ENCODE measurements around the gene DLK2. TPM values are rescaled to one million over a fixed set of nuclear protein-coding genes. Genes with fewer than 3 reads are reported as not detected.

Gene DLK2
- total RNA-seq, 1 experiment from 2014 or later: 1.6 TPM

DNA sequence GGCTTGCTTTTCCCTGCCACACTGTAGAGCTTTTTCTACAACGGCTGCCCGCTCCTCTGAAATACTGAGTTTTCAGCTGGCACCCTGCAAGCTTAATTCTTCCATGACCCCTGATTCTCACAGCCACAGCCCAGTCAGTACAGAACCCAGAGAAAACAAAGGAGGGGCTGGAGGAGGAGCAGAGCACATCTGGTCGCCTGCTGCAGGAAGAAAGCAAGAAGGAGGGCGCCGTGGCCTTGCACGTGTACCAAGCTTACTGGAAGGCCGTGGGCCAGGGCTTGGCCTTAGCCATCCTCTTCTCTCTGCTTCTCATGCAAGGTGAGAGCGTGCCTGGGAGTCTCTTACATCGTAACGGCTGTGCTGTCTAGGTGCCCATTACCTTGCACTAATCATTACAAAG lies 11.3 kb downstream of the DLK2 start (continued):
- TF ChIP-seq, protein P1, sequence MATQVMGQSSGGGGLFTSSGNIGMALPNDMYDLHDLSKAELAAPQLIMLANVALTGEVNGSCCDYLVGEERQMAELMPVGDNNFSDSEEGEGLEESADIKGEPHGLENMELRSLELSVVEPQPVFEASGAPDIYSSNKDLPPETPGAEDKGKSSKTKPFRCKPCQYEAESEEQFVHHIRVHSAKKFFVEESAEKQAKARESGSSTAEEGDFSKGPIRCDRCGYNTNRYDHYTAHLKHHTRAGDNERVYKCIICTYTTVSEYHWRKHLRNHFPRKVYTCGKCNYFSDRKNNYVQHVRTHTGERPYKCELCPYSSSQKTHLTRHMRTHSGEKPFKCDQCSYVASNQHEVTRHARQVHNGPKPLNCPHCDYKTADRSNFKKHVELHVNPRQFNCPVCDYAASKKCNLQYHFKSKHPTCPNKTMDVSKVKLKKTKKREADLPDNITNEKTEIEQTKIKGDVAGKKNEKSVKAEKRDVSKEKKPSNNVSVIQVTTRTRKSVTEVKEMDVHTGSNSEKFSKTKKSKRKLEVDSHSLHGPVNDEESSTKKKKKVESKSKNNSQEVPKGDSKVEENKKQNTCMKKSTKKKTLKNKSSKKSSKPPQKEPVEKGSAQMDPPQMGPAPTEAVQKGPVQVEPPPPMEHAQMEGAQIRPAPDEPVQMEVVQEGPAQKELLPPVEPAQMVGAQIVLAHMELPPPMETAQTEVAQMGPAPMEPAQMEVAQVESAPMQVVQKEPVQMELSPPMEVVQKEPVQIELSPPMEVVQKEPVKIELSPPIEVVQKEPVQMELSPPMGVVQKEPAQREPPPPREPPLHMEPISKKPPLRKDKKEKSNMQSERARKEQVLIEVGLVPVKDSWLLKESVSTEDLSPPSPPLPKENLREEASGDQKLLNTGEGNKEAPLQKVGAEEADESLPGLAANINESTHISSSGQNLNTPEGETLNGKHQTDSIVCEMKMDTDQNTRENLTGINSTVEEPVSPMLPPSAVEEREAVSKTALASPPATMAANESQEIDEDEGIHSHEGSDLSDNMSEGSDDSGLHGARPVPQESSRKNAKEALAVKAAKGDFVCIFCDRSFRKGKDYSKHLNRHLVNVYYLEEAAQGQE (IDR thresholded peaks at IDR 0.05; ENCODE audit: low read depth): no peak
- TF ChIP-seq CBX3 (IDR thresholded peaks at IDR 0.05; ENCODE audit: low read depth) (no peak), EGR1 (IDR thresholded peaks at IDR 0.05; ENCODE audit: low read depth) (no peak), RAD21 (IDR thresholded peaks at IDR 0.05; ENCODE audit: low read depth) (no peak), YY1 (IDR thresholded peaks at IDR 0.05; ENCODE audit: extremely low read depth, insufficient replicate concordance, low read depth, low read length) (no peak), EZH2 (IDR thresholded peaks at IDR 0.05) (no peak), FOSL1 (IDR thresholded peaks at IDR 0.05; ENCODE audit: low read depth) (no peak), CEBPB (IDR thresholded peaks at IDR 0.05; ENCODE audit: low read depth) (no peak), SIN3A (IDR thresholded peaks at IDR 0.05; ENCODE audit: low read depth) (no peak)

DNA sequence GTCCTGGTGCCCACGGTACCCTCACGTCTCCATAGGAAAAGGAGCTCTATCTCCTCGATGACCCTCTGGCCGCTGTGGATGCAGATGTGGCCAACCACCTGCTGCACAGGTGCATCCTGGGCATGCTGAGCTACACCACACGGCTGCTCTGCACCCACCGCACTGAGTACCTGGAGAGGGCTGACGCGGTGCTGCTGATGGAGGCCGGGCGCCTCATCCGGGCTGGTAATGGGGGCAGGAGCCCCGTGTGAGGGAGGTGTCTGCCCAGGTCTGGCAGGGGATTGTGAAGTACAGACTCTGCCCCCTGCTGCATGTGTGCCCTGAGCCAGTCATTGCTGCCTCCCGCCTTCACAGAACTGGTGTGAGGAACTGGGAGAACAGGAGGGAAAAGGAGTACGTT lies 12.4 kb downstream of the DLK2 start:
- Histone ChIP-seq H4K20me1 (ENCODE audit: insufficient read depth) (no peaks in the 10 kb centered on the region), H3K9me2 (ENCODE audit: insufficient read depth) (no peaks in the 10 kb centered on the region), H3K27me3 (ENCODE audit: insufficient read depth, low read length) (no peaks in the 10 kb centered on the region), H3K9ac (ENCODE audit: low read length) (no peak overlapping the region), H3K4me3 (replicated peaks in 1 of 2; ENCODE audit: low read depth in 1 of 2, low read length in 2 of 2) (no peak overlapping the region), H2AFZ (ENCODE audit: low read depth, low read length, poor library complexity, severe bottlenecking) (no peak overlapping the region), H3K9me3 (ENCODE audit: control insufficient read depth in 1 of 2, insufficient read depth in 1 of 2, low read depth in 1 of 2, low read length in 2 of 2) (no peaks in the 10 kb centered on the region), H3K79me2 (ENCODE audit: insufficient read depth, low read length) (no peaks in the 10 kb centered on the region), H3K36me3 (ENCODE audit: control insufficient read depth in 1 of 2, insufficient read depth in 2 of 2, low read length in 2 of 2) (peaks cover 3 to 6% of the 10 kb centered on the region in 2 experiments; a peak in 3 of 4 replicates), H3K4me2 (ENCODE audit: low read length) (no peak overlapping the region), H3K4me1 (ENCODE audit: control insufficient read depth in 1 of 2, insufficient read depth in 2 of 2, low read length in 2 of 2) (no peaks in the 10 kb centered on the region), H3K27ac (ENCODE audit: low read depth, low read length) (no peak overlapping the region)
- ATAC-seq (no peak), DNase-seq (ENCODE audit: low read depth, low spot score) (no peak)
- RAD21 ChIA-PET (ENCODE audit: low non-redundant PET in 1 of 2, low total read pairs in 2 of 2, uncharacterized antibody in 2 of 2, unreplicated experiment in 2 of 2): no interaction called here
- intact Hi-C loops (cut with micrococcal nuclease): no loop called here
- POLR2A ChIA-PET: no interaction called here
- CTCF ChIA-PET: no interaction called here
- BruUV-seq (replicated peaks): no TSS peak
- TF ChIP-seq POLR2AphosphoS5 (IDR thresholded peaks at IDR 0.05; ENCODE audit: low read depth, low read length) (no peak), RAD21 (IDR thresholded peaks at IDR 0.05; ENCODE audit: low read depth) (no peak), ZNF274 (IDR thresholded peaks at IDR 0.05; ENCODE audit: low read depth, low read length) (no peak), CTCF (IDR thresholded peaks at IDR 0.05 in 2 of 3, conservative IDR thresholded peaks at IDR 0.05 in 1 of 3; ENCODE audit: borderline replicate concordance in 1 of 3, insufficient read depth in 1 of 3, low read depth in 2 of 3, low read length in 2 of 3) (no peak), EGR1 (IDR thresholded peaks at IDR 0.05; ENCODE audit: low read depth) (no peak), CEBPB (IDR thresholded peaks at IDR 0.05; ENCODE audit: low read depth) (no peak), JUND (IDR thresholded peaks at IDR 0.05) (no peak)
- TF ChIP-seq, protein P1 (IDR thresholded peaks at IDR 0.05; ENCODE audit: low read depth): no peak
- TF ChIP-seq, protein P2, sequence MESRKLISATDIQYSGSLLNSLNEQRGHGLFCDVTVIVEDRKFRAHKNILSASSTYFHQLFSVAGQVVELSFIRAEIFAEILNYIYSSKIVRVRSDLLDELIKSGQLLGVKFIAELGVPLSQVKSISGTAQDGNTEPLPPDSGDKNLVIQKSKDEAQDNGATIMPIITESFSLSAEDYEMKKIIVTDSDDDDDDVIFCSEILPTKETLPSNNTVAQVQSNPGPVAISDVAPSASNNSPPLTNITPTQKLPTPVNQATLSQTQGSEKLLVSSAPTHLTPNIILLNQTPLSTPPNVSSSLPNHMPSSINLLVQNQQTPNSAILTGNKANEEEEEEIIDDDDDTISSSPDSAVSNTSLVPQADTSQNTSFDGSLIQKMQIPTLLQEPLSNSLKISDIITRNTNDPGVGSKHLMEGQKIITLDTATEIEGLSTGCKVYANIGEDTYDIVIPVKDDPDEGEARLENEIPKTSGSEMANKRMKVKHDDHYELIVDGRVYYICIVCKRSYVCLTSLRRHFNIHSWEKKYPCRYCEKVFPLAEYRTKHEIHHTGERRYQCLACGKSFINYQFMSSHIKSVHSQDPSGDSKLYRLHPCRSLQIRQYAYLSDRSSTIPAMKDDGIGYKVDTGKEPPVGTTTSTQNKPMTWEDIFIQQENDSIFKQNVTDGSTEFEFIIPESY (IDR thresholded peaks at IDR 0.05; ENCODE audit: extremely low read depth, insufficient replicate concordance, low read length): no peak

Data from HCT116 (cell line).